ENCODE data around the gene CTNNBL1.

DNA sequence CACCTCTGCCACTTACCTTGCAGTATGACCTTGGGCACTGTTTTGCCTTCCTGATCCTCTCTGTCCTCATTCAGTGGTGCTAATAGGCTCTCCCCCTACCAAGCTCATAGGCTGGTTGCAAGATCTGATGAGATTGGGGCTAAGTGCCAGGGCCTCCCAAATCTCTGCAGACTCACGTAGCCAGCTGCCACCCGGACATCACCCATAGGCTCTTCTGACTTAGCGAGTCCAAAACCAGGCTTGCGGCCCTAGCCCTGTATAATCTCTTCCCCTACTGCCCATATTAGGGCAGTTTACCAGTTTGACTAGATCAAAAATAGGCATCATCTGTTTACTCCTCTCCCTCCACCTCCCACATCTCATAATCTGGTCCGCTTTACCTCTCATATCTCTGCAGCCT is 154.9 kb downstream of the CTNNBL1 start:
- TF ChIP-seq, protein P1, sequence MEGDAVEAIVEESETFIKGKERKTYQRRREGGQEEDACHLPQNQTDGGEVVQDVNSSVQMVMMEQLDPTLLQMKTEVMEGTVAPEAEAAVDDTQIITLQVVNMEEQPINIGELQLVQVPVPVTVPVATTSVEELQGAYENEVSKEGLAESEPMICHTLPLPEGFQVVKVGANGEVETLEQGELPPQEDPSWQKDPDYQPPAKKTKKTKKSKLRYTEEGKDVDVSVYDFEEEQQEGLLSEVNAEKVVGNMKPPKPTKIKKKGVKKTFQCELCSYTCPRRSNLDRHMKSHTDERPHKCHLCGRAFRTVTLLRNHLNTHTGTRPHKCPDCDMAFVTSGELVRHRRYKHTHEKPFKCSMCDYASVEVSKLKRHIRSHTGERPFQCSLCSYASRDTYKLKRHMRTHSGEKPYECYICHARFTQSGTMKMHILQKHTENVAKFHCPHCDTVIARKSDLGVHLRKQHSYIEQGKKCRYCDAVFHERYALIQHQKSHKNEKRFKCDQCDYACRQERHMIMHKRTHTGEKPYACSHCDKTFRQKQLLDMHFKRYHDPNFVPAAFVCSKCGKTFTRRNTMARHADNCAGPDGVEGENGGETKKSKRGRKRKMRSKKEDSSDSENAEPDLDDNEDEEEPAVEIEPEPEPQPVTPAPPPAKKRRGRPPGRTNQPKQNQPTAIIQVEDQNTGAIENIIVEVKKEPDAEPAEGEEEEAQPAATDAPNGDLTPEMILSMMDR (IDR thresholded peaks at IDR 0.05), result no peak
- TF ChIP-seq POLR2A (IDR thresholded peaks at IDR 0.05), result no peak

Data from heart left ventricle (tissue), 13 donors.